ENCODE measurements around the gene USP17L19.
"Not testable (repeated sequence)": the region's sequence is repeated elsewhere in the genome, so short reads cannot be mapped to it uniquely, and the experiment has no call there.

Gene USP17L19

GRCh38 chr4:9238461-9238860, 14.7 kb upstream of the USP17L19 start:
- not testable (repeated sequence) for H3K9ac ChIP-seq (ENCODE audit: low read length); H3K4me2 ChIP-seq (ENCODE audit: low read depth, low read length, poor library complexity, severe bottlenecking); H3K79me2 ChIP-seq (ENCODE audit: insufficient read depth, low read length); H3K9me2 ChIP-seq (replicated peaks; ENCODE audit: insufficient read depth, low read length); H3K4me3 ChIP-seq (ENCODE audit: insufficient read depth, low read length, poor library complexity, severe bottlenecking); H3F3A ChIP-seq (ENCODE audit: insufficient read depth); H3K9me3 ChIP-seq (ENCODE audit: insufficient read depth, low read length); H2AFZ ChIP-seq (ENCODE audit: low read depth, low read length, severe bottlenecking); H3K36me3 ChIP-seq (ENCODE audit: low read length); H3K27me3 ChIP-seq (ENCODE audit: low read length); H4K20me1 ChIP-seq (ENCODE audit: low read depth, low read length); H3K27ac ChIP-seq (ENCODE audit: low read depth, low read length)

DNA sequence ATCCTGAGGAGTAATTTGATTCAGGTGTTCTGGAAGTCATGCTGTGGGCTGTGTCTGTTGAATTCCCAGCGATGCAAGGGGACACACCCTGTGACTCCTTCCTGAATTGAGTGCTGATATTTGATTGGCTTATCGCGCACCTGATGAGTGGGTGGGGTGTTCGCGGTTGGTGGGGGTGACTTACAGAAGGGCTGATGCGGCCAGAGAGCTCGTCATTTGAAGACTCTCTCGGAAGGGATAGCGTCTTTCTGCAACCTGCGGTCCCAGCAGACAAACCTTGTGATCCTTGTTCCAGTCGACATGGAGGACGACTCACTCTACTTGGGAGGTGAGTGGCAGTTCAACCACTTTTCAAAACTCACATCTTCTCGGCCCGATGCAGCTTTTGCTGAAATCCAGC, 9.6 kb upstream of the USP17L19 start, which contains the start of gene USP17L17:
Gene USP17L17 (plus strand): TSS at position 301 of the 400 bp plus-strand sequence. CDS start 0 bp downstream, at position 301.
- not testable (repeated sequence) for H3K27me3 ChIP-seq (ENCODE audit: low read length); H4K20me1 ChIP-seq (ENCODE audit: low read depth, low read length); H3K9me3 ChIP-seq (ENCODE audit: insufficient read depth, low read length); H3K36me3 ChIP-seq (ENCODE audit: low read length); H2AFZ ChIP-seq (ENCODE audit: low read depth, low read length, severe bottlenecking); H3K9ac ChIP-seq (ENCODE audit: low read length); H3K9me2 ChIP-seq (replicated peaks; ENCODE audit: insufficient read depth, low read length); H3F3A ChIP-seq (ENCODE audit: insufficient read depth); H3K27ac ChIP-seq (ENCODE audit: low read depth, low read length); H3K4me3 ChIP-seq (ENCODE audit: insufficient read depth, low read length, poor library complexity, severe bottlenecking); H3K79me2 ChIP-seq (ENCODE audit: insufficient read depth, low read length); H3K4me2 ChIP-seq (ENCODE audit: low read depth, low read length, poor library complexity, severe bottlenecking)

GRCh38 chr4:9247953-9248680, 5.1 kb upstream of the USP17L19 start, which contains the start of gene USP17L18:
USP17L18 (plus strand) TSS chr4:9248630; CDS start chr4:9248630, 0 bp downstream.
- not testable (repeated sequence) for H4K20me1 ChIP-seq (ENCODE audit: low read depth, low read length); H3K9me3 ChIP-seq (ENCODE audit: insufficient read depth, low read length); H3K9me2 ChIP-seq (replicated peaks; ENCODE audit: insufficient read depth, low read length); H3K4me2 ChIP-seq (ENCODE audit: low read depth, low read length, poor library complexity, severe bottlenecking); H3K79me2 ChIP-seq (ENCODE audit: insufficient read depth, low read length); H3K9ac ChIP-seq (ENCODE audit: low read length); H3K27ac ChIP-seq (ENCODE audit: low read depth, low read length); H3K27me3 ChIP-seq (ENCODE audit: low read length); H3F3A ChIP-seq (ENCODE audit: insufficient read depth); H3K4me3 ChIP-seq (ENCODE audit: insufficient read depth, low read length, poor library complexity, severe bottlenecking); H2AFZ ChIP-seq (ENCODE audit: low read depth, low read length, severe bottlenecking); H3K36me3 ChIP-seq (ENCODE audit: low read length)

DNA sequence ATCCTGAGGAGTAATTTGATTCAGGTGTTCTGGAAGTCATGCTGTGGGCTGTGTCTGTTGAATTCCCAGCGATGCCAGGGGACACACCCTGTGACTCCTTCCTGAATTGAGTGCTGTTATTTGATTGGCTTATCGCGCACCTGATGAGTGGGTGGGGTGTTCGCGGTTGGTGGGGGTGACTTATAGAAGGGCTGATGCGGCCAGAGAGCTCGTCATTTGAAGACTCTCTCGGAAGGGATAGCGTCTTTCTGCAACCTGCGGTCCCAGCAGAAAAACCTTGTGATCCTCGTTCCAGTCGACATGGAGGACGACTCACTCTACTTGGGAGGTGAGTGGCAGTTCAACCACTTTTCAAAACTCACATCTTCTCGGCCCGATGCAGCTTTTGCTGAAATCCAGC, 4.6 kb downstream of the USP17L19 start, which contains the start of gene USP17L20:
Gene USP17L20 (plus strand): TSS at position 301 of the 400 bp plus-strand sequence. CDS start 0 bp downstream, at position 301.
- H3K27ac ChIP-seq (ENCODE audit: low read depth, low read length); H3K27me3 ChIP-seq (ENCODE audit: low read length); H3K9ac ChIP-seq (ENCODE audit: low read length); H3K4me3 ChIP-seq (ENCODE audit: insufficient read depth, low read length, poor library complexity, severe bottlenecking); H3K4me2 ChIP-seq (ENCODE audit: low read depth, low read length, poor library complexity, severe bottlenecking); H2AFZ ChIP-seq (ENCODE audit: low read depth, low read length, severe bottlenecking); H3F3A ChIP-seq (ENCODE audit: insufficient read depth); H3K9me3 ChIP-seq (ENCODE audit: insufficient read depth, low read length); H4K20me1 ChIP-seq (ENCODE audit: low read depth, low read length); H3K36me3 ChIP-seq (ENCODE audit: low read length); H3K79me2 ChIP-seq (ENCODE audit: insufficient read depth, low read length); H3K9me2 ChIP-seq (replicated peaks; ENCODE audit: insufficient read depth, low read length): not testable (repeated sequence)

- not testable (repeated sequence) for H3K9me3 ChIP-seq (ENCODE audit: insufficient read depth, low read length); H3K9me2 ChIP-seq (replicated peaks; ENCODE audit: insufficient read depth, low read length); H4K20me1 ChIP-seq (ENCODE audit: low read depth, low read length); H3K36me3 ChIP-seq (ENCODE audit: low read length); H3F3A ChIP-seq (ENCODE audit: insufficient read depth); H3K9ac ChIP-seq (ENCODE audit: low read length); H2AFZ ChIP-seq (ENCODE audit: low read depth, low read length, severe bottlenecking); H3K4me3 ChIP-seq (ENCODE audit: insufficient read depth, low read length, poor library complexity, severe bottlenecking); H3K27ac ChIP-seq (ENCODE audit: low read depth, low read length); H3K79me2 ChIP-seq (ENCODE audit: insufficient read depth, low read length); H3K27me3 ChIP-seq (ENCODE audit: low read length); H3K4me2 ChIP-seq (ENCODE audit: low read depth, low read length, poor library complexity, severe bottlenecking)
Observed at GRCh38 chr4:9262572-9262971, 9.4 kb downstream of the USP17L19 start, which contains the start of gene USP17L21. USP17L21 (plus strand) TSS chr4:9262872; CDS start chr4:9262872, 0 bp downstream.

- not testable (repeated sequence) for H3K79me2 ChIP-seq (ENCODE audit: insufficient read depth, low read length); H2AFZ ChIP-seq (ENCODE audit: low read depth, low read length, severe bottlenecking); H3K4me3 ChIP-seq (ENCODE audit: insufficient read depth, low read length, poor library complexity, severe bottlenecking); H3K4me2 ChIP-seq (ENCODE audit: low read depth, low read length, poor library complexity, severe bottlenecking); H3K27ac ChIP-seq (ENCODE audit: low read depth, low read length); H3K27me3 ChIP-seq (ENCODE audit: low read length); H3K36me3 ChIP-seq (ENCODE audit: low read length); H3K9ac ChIP-seq (ENCODE audit: low read length); H3K9me3 ChIP-seq (ENCODE audit: insufficient read depth, low read length); H3K9me2 ChIP-seq (replicated peaks; ENCODE audit: insufficient read depth, low read length); H4K20me1 ChIP-seq (ENCODE audit: low read depth, low read length); H3F3A ChIP-seq (ENCODE audit: insufficient read depth)
Observed at GRCh38 chr4:9267319-9267718, 14.1 kb downstream of the USP17L19 start, which contains the start of gene USP17L22. USP17L22 (plus strand) TSS chr4:9267619; CDS start chr4:9267619, 0 bp downstream.

DNA sequence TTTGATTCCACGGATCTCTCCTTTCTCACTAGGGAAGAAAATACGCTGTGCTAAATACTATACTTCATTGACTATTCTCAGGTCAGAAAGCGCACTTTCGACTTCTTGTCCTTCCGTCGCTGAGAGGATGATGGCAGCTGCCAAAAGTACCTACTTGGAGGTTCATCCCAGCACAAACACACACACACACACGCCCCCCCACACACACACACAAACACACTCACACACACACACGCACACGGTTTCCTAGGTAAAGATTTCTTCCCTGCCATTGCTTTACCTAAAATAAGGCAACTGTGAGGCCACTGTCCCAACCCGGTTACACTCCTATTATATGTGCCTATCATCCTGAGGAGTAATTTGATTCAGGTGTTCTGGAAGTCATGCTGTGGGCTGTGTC, 18.5 kb downstream of the USP17L19 start:
- not testable (repeated sequence) for H3K27ac ChIP-seq (ENCODE audit: low read depth, low read length); H3K9ac ChIP-seq (ENCODE audit: low read length); H3K79me2 ChIP-seq (ENCODE audit: insufficient read depth, low read length); H3K9me2 ChIP-seq (replicated peaks; ENCODE audit: insufficient read depth, low read length); H3K36me3 ChIP-seq (ENCODE audit: low read length); H2AFZ ChIP-seq (ENCODE audit: low read depth, low read length, severe bottlenecking); H3K9me3 ChIP-seq (ENCODE audit: insufficient read depth, low read length); H3K27me3 ChIP-seq (ENCODE audit: low read length); H4K20me1 ChIP-seq (ENCODE audit: low read depth, low read length); H3K4me2 ChIP-seq (ENCODE audit: low read depth, low read length, poor library complexity, severe bottlenecking); H3F3A ChIP-seq (ENCODE audit: insufficient read depth); H3K4me3 ChIP-seq (ENCODE audit: insufficient read depth, low read length, poor library complexity, severe bottlenecking)
